Transverse colon (tissue), 4 donors: ENCODE measurements around the gene ATP6V0C.

Source experiments
- CTCF ChIP-seq, 5 experiments: fragments of 200-600 bp in 3 of 5; fragments of 450-650 bp in 2 of 5; sonication (generic) in 3 of 5; IDR thresholded peaks; 1 replicate in 2 of 5; 2 replicates in 3 of 5; pipeline ENCODE4 v1.5.1; 2016 to 2017; ENCODE audit warnings: antibody characterized with exemption in 5 of 5, inconsistent platforms in 3 of 5, mild to moderate bottlenecking in 2 of 5, moderate library complexity in 1 of 5
- POLR2A ChIP-seq: fragments of 450-650 bp; IDR thresholded peaks from one replicate; pipeline ENCODE4 v1.6.1; 2016; ENCODE audit warnings: antibody characterized with exemption, mild to moderate bottlenecking, moderate library complexity
- POLR2AphosphoS5 ChIP-seq, 3 donors: sonication (generic); formaldehyde crosslinking; IDR thresholded peaks; one replicate each; pipeline ENCODE4 v1.6.1; 2016; ENCODE audit warnings: antibody characterized with exemption in 3 of 3

GRCh38 chr16:2468233-2468724, 45.5 kb upstream of the ATP6V0C start:
- TF ChIP-seq CTCF (IDR thresholded peaks at IDR 0.05) (no peak), POLR2AphosphoS5 (IDR thresholded peaks at IDR 0.05) (no peak), POLR2A (no peak)
